ENCODE data around the gene RAP2A.

GRCh38 chr13:97387890-97388289 lies 46.1 kb upstream of the RAP2A start:
- no peak for TF ChIP-seq CTCF (IDR thresholded peaks at IDR 0.05; ENCODE audit: insufficient read depth, low read length, poor library complexity, severe bottlenecking)
- no peak for TF ChIP-seq EZH2phosphoT487 (conservative IDR thresholded peaks at IDR 0.05; ENCODE audit: low read length)

Data from SU-DHL-6 (cell line).